Breast epithelium (tissue), 3 donors: ENCODE data around the gene RESP18.
A peak's percentile ranks its signal among the peaks of the same experiment; 100 is the strongest.

Source experiments
- POLR2A ChIP-seq: fragments of 450-650 bp; IDR thresholded peaks from one replicate; pipeline ENCODE4 v1.6.1; 2016; ENCODE audit warnings: antibody characterized with exemption, mild to moderate bottlenecking, moderate library complexity
- POLR2AphosphoS5 ChIP-seq, 3 donors: sonication (generic); formaldehyde crosslinking; IDR thresholded peaks; one replicate each; pipeline ENCODE4 v1.6.1; 2017; ENCODE audit warnings: antibody characterized with exemption in 3 of 3
- TF ChIP-seq, protein P1 (sequence below), 3 donors: fragments of 450-650 bp; IDR thresholded peaks; one replicate each; pipeline ENCODE4 v1.5.1; 2016 to 2017; ENCODE audit warnings: antibody characterized with exemption in 3 of 3, mild to moderate bottlenecking in 3 of 3, moderate library complexity in 3 of 3

DNA sequence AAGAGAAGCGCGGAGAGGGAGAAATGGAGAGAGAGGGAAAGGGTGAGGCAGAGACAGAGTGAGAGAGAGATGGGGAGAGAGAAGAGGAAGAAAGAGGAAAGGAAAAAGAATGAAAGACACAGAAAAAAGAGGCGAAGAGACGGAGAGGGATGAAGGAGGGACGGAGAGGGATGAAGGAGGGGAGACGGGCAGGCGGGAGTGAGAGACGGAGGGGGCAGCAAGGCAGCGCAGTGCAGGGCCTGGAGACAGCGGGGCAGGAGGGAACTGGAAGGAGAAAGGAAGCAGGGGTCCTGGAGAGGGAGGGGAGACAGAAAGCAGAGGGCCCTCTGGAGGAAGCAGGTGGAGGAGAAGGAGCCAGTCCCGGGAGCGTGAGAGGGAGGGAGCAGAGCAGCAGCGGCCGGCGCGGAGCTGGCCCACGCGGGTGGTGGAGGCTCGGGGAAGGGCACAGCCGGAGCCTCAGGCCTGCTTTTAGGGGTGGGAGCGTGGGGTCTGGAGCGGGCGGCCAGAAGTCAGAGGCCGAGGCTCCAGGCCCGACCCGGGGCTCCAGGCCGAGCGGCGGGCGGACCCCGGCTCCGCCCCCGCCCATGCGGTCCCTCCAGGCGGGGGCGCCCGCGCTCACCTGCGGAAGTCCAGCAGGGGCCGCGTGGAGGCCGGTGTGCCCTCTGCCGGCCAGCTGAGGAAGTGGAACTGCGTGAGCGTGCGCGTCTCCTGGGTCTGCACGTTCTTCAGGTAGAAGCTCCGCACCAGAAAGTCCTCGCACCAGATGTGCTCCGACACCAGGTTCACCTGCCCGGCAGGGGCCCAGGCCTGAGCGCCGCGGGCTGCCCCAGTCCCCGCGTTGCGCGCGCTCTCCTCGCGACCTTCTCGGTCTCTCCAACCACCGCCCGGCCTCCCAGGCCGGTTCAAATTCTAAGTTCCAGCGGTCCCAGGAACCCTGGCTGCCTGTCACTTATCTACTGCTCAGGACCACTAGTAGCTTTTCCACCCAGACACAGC, 37.9 kb downstream of the RESP18 start:
- TF ChIP-seq, protein P1, sequence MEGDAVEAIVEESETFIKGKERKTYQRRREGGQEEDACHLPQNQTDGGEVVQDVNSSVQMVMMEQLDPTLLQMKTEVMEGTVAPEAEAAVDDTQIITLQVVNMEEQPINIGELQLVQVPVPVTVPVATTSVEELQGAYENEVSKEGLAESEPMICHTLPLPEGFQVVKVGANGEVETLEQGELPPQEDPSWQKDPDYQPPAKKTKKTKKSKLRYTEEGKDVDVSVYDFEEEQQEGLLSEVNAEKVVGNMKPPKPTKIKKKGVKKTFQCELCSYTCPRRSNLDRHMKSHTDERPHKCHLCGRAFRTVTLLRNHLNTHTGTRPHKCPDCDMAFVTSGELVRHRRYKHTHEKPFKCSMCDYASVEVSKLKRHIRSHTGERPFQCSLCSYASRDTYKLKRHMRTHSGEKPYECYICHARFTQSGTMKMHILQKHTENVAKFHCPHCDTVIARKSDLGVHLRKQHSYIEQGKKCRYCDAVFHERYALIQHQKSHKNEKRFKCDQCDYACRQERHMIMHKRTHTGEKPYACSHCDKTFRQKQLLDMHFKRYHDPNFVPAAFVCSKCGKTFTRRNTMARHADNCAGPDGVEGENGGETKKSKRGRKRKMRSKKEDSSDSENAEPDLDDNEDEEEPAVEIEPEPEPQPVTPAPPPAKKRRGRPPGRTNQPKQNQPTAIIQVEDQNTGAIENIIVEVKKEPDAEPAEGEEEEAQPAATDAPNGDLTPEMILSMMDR (IDR thresholded peaks at IDR 0.05): peak; percentile 87 to 99 (median 97)
- no peak for TF ChIP-seq POLR2A
- peak in 2 of 3 donors; percentile 61 to 73 for TF ChIP-seq POLR2AphosphoS5 (IDR thresholded peaks at IDR 0.05)
